Kidney epithelial cell (primary cell): ENCODE data around the gene KRTAP2-4. TPM values are rescaled to one million over a fixed set of nuclear protein-coding genes. Genes with fewer than 3 reads are reported as not detected.
A peak's percentile ranks its signal among the peaks of the same experiment; 100 is the strongest.
"Not testable (repeated sequence)": the region's sequence is repeated elsewhere in the genome, so short reads cannot be mapped to it uniquely, and the experiment has no call there.

ENCODE experiments used
- DNase-seq: peaks from one replicate; pipeline ENCODE4 v3.0.0-alpha.2; 2010; ENCODE audit warnings: low read depth
- H3K27me3 ChIP-seq: 2 replicates; pipeline ENCODE4 v1.6.0; 2011; ENCODE audit warnings: low read length; ENCODE audit not compliant: control insufficient read depth, insufficient read depth
- H3K36me3 ChIP-seq: 2 replicates; pipeline ENCODE4 v1.5.1; 2011; ENCODE audit warnings: low read length; ENCODE audit not compliant: control insufficient read depth, insufficient read depth
- H3K4me3 ChIP-seq: 2 replicates; pipeline ENCODE4 v1.5.1; 2011; ENCODE audit warnings: low read depth, mild to moderate bottlenecking, control low read depth, low read length
- total RNA-seq: library from RNA; depleted of rRNA; stranded (reverse); fragments of >200 nt; gene quantifications from 2 replicates; pipeline ENCODE4 v1.2.3, GENCODE V29; 2015
- TF ChIP-seq, protein P1 (sequence below): IDR thresholded peaks from 2 replicates; pipeline ENCODE4 v1.5.1; 2011; ENCODE audit warnings: mild to moderate bottlenecking, moderate library complexity, low read length, control low read depth, inconsistent platforms; ENCODE audit not compliant: insufficient read depth, poor library complexity, severe bottlenecking

KRTAP2-4 gene
- total RNA-seq, 1 donor from 2014 or later, result not detected

DNA sequence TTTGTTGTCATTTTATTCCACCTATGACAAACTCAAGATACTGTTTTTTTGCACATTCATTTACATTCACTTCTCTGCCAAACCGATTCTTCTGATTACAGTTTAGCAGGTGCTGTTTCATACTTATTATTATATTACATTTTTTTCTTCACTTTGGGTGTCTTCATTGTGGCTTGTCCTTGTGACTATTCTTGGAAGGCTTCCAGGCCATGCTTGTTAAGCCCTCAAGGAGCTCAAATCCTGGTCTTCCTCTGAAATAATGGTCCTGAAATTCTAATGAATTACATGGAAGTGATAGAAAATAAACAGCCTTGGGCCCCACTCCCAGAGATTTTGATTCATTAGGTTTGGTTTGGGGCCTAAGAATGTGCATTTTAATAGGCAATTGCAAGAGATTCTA is 1.4 kb downstream of the KRTAP2-4 start:
- Histone ChIP-seq H3K36me3 (no peaks in the 10 kb centered on the region), H3K27me3 (no peaks in the 10 kb centered on the region), H3K4me3 (no peak overlapping the region)
- TF ChIP-seq, protein P1, sequence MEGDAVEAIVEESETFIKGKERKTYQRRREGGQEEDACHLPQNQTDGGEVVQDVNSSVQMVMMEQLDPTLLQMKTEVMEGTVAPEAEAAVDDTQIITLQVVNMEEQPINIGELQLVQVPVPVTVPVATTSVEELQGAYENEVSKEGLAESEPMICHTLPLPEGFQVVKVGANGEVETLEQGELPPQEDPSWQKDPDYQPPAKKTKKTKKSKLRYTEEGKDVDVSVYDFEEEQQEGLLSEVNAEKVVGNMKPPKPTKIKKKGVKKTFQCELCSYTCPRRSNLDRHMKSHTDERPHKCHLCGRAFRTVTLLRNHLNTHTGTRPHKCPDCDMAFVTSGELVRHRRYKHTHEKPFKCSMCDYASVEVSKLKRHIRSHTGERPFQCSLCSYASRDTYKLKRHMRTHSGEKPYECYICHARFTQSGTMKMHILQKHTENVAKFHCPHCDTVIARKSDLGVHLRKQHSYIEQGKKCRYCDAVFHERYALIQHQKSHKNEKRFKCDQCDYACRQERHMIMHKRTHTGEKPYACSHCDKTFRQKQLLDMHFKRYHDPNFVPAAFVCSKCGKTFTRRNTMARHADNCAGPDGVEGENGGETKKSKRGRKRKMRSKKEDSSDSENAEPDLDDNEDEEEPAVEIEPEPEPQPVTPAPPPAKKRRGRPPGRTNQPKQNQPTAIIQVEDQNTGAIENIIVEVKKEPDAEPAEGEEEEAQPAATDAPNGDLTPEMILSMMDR, result no peak
- DNase-seq, result no peak

DNA sequence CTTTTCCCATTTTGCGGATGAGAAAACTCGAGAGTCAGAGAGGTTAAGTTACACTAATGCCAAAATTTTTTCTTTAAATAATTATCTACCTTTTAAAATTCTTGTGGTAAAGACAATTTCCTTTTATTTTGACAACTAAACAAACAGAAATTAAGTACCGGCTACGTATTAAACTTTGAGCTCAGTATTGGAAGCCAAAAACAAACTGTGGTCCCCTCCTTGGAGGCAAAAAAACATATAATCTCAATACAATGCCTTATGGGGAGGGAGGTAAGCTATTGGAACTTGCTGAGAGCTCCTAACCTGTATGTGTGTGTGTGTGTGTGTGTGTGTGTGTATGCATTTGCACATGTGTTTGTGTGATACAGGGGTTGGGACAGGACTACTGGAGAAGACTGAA is 2.2 kb downstream of the KRTAP2-4 start:
- TF ChIP-seq, protein P1, result no peak
- no peak overlapping the region for H3K4me3 ChIP-seq
- no peaks in the 10 kb centered on the region for H3K27me3 ChIP-seq
- no peaks in the 10 kb centered on the region for H3K36me3 ChIP-seq
- no peak for DNase-seq

DNA sequence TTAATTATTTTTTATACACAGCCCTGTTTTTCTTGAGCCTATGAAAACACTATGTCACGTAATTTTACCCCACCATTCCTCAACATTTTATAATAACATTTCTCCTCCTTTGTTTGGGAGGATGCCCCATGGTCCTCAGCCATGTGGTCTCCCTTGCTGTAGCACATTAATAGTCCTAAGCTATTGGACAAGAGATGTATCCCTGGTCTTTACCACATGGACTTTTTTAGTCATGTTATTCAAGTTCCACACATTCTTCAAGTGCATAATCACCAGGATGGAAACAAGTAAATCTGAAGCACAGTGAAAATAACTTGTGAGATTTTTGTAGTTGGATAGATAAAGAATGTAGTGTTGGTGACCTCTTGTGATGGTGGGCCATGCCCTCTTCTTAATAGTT is 3.7 kb downstream of the KRTAP2-4 start:
- TF ChIP-seq, protein P1, result no peak
- no peak overlapping the region for H3K4me3 ChIP-seq
- DNase-seq, result peak; percentile 91
- H3K27me3 ChIP-seq, result no peaks in the 10 kb centered on the region
- no peaks in the 10 kb centered on the region for H3K36me3 ChIP-seq

DNA sequence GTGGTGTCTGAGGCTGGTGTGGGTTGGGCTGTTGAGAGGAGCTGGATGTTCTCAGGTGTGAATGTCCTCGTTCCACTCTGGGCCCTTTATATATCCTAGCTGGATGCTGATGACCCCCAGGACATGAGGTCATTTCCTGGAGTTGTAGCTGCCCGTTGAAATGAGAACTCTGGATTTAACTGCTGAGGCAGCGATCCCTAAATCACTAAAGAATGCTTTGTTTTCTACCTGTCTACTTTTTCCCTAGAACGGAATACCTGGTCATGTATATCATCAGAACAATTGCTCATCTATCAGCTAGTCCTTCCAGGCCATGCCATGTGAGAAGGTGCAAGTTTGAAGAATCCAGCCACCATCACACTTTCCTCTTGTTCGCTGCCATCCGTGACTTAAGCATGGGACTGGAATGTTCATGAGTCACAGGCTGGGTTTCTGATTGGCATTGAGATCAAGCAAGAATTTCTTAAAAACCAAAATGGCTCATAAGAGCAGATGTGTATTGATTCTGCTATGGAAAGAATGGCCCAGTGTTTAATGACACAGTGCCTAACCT is 5.6 kb downstream of the KRTAP2-4 start, which contains the start of gene KRTAP2-3:
Gene KRTAP2-3, minus strand, starts transcription at position 63 of the 553 bp plus-strand sequence. CDS start 64 bp downstream, outside the sequence.
- DNase-seq, result peak; percentile 98
- Histone ChIP-seq H3K4me3 (no peak within 1 kb of the TSS), H3K36me3 (no peaks in the 10 kb centered on the region), H3K27me3 (no peaks in the 10 kb centered on the region)
- TF ChIP-seq, protein P1, result no peak

DNA sequence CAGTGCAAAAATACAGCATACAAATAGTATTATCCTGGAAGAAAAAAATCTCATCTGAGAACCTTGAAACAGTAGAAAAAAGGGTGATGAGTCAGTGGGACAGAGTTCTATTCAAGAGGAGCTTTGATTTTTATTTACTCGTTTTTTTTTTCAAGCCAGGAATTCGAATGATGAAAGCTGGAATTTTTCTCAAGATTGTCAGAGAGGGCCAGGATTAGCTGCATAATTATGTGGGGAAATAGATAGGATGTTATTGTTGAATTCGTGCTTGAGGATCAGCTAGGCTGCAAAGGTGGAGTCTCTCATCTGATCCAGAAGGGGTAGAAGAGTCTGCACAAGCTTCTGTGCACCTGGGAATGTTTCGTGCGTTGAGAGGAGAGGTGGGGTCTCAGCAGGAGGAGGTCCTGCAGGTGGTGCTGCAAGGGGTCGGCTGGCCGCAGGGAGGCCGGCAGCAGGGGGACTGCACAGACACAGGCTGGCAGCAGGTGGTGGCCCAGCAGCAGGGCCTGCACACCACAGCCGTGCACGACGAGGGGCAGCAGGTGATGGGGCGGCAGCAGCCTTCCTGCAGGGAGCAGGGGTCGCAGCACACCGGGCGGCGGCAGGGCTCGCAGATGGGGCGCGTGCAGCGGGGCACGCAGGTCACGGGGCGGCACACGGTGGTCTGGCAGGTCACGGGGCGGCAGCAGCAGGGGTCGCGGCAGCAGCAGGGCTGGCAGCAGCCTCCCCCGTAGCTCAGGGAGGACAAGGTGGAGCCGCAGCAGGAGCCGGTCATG is 6.2 kb downstream of the KRTAP2-4 start:
- peak; percentile 61 for DNase-seq
- not testable (repeated sequence) for H3K36me3 ChIP-seq, H3K27me3 ChIP-seq, H3K4me3 ChIP-seq

DNA sequence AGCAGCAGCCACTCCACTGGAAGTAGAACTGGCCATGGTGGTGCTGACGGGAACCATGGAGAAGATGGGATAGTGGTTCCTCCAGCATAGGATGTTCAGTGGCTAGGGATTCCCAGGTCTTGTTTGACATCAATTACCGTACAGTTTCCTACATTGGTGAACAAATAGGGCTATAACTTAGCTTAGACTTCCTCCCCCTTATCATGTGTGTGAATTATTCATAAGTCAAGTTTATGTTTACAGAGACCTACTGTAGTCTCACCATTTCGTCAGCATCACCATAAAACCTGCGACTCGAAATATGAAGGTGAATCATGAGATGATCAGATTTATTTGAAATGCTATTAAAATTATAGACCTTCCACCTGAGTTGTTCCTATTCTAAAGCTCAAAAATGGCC is 6.9 kb downstream of the KRTAP2-4 start:
- TF ChIP-seq, protein P1, result no peak
- Histone ChIP-seq H3K4me3 (no peak overlapping the region), H3K27me3 (no peaks in the 10 kb centered on the region), H3K36me3 (no peaks in the 10 kb centered on the region)
- no peak for DNase-seq
